ENCODE results near the gene RASA2.

RASA2 gene

GRCh38 chr3:141457624-141458236, 29.1 kb upstream of the RASA2 start:
- WGBS, 2 experiments (ENCODE audit: insufficient coverage in 2 of 2): 90 to 100% methylated on average over 1 to 2 of the region's 3 CpGs

GRCh38 chr3:141459008-141459407, 27.8 kb upstream of the RASA2 start:
- 93 to 96% methylated on average over 5 to 6 of the region's 7 CpGs for WGBS, 2 experiments (ENCODE audit: insufficient coverage in 2 of 2)
- Histone ChIP-seq H3K27ac (ENCODE audit: low read depth, low read length, severe bottlenecking) (no peak overlapping the region), H3K4me3 (ENCODE audit: extremely low read depth, insufficient read depth, low read length, poor library complexity, severe bottlenecking) (no peak overlapping the region), H3K4me1 (ENCODE audit: control insufficient read depth, insufficient read depth, low read length, poor library complexity, severe bottlenecking) (peaks cover 9% of the 10 kb centered on the region), H3K9me3 (ENCODE audit: control insufficient read depth, low read length) (peaks cover 7% of the 10 kb centered on the region), H3K36me3 (ENCODE audit: control insufficient read depth, insufficient read depth, low read length) (no peaks in the 10 kb centered on the region)

More at GRCh38 chr3:141457624-141458236, 29.1 kb upstream of the RASA2 start:
- no peaks in the 10 kb centered on the region for H3K36me3 ChIP-seq (ENCODE audit: control insufficient read depth, insufficient read depth, low read length)
- peaks cover 9% of the 10 kb centered on the region for H3K4me1 ChIP-seq (ENCODE audit: control insufficient read depth, insufficient read depth, low read length, poor library complexity, severe bottlenecking)
- no peak overlapping the region for H3K27ac ChIP-seq (ENCODE audit: low read depth, low read length, severe bottlenecking)
- no peaks in the 10 kb centered on the region for H3K9me3 ChIP-seq (ENCODE audit: control insufficient read depth, low read length)
- H3K4me3 ChIP-seq (ENCODE audit: extremely low read depth, insufficient read depth, low read length, poor library complexity, severe bottlenecking): no peak overlapping the region

DNA sequence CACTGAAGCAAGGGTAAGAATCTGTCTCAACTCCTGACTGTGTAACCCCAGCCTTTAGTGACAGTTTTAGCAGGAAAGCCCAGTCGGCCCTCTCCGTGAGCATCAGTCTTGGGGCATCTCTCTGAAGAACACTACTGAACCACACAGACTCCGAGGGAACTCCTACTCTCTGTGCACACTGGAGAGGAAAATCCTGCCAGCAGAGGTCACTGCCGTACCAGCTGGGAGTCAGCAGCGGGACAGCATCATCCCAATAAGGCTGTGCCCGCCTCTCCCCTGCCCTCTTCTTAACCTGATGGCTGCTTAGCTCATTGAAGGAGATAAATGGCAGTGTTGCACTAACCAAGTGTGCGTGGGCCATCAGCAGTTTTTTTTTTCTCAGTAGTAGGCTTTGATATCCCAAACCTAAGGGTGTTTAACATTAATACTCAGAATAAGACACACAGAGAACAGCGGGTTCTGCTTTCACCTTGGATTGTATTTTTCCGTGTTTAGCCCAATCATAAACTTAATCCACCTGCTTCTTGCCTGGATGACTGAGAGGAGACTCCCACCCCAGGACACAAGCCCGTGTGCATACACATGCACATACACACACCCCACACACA, 26.6 kb upstream of the RASA2 start:
- Histone ChIP-seq H3K4me3 (ENCODE audit: extremely low read depth, insufficient read depth, low read length, poor library complexity, severe bottlenecking) (no peak overlapping the region), H3K27ac (ENCODE audit: low read depth, low read length, severe bottlenecking) (no peak overlapping the region), H3K36me3 (ENCODE audit: control insufficient read depth, insufficient read depth, low read length) (no peaks in the 10 kb centered on the region), H3K4me1 (ENCODE audit: control insufficient read depth, insufficient read depth, low read length, poor library complexity, severe bottlenecking) (peaks cover 9% of the 10 kb centered on the region), H3K9me3 (ENCODE audit: control insufficient read depth, low read length) (peaks cover 11% of the 10 kb centered on the region)
- 23 to 36% methylated on average over 5 to 8 of the region's 10 CpGs for WGBS, 2 experiments (ENCODE audit: insufficient coverage in 2 of 2)

DNA sequence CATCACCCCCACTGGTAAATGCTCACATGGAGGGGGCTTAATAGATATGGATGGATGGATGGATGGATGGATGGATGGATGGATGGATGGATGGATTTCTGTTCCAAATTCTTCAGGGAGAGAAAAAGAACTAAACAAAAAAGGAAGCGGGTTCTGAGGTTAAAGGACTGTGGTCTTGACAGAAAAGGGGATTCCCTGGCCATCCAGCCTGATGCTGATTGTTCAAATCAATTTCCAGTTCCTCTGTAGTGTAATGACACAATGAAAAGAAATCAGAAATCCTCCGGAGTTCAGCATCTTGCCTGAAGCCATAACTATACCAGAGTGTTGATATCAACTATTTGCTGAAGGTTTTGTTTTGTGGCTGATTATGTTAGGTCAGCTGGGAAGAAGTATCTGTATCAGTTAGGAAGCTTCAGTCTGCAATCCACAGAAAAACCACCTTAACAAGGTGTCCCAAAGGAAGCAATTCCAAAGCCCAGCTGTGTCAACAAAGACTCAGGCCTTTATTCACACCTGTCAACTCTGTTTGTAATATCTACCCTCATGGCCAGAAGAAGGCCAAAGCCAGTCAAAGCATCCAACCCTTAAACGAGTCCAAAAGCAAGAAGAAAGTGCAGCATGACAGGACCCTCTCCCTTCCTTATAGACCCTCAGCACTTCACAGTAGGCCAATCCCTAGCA, 24.5 kb upstream of the RASA2 start:
- 80 to 94% methylated on average over 1 to 3 of the region's 3 CpGs for WGBS, 2 experiments (ENCODE audit: insufficient coverage in 2 of 2)
- no peaks in the 10 kb centered on the region for H3K36me3 ChIP-seq (ENCODE audit: control insufficient read depth, insufficient read depth, low read length)
- no peak overlapping the region for H3K27ac ChIP-seq (ENCODE audit: low read depth, low read length, severe bottlenecking)
- no peak overlapping the region for H3K4me3 ChIP-seq (ENCODE audit: extremely low read depth, insufficient read depth, low read length, poor library complexity, severe bottlenecking)
- H3K4me1 ChIP-seq (ENCODE audit: control insufficient read depth, insufficient read depth, low read length, poor library complexity, severe bottlenecking): no peaks in the 10 kb centered on the region
- peaks cover 11% of the 10 kb centered on the region for H3K9me3 ChIP-seq (ENCODE audit: control insufficient read depth, low read length)

DNA sequence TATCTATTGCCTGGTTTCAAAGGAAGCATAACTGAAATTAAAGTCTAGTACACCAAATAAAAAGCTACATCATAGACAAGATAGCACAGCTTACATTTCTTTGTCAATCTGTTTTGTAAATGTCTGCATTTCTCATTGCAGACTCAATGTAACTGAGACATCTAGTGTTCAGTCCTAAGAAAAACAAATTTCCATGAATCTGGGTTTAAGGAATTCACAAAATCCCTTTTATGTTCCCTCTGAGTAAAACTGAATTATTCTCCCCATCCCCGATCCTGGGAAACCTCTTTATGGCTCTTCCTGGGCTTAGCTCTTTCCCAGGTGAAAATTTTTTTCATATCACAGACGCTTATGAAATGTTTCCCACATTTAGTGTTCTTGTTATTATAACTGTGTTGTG, 21.6 kb upstream of the RASA2 start:
- Histone ChIP-seq H3K4me1 (ENCODE audit: control insufficient read depth, insufficient read depth, low read length, poor library complexity, severe bottlenecking) (no peaks in the 10 kb centered on the region), H3K36me3 (ENCODE audit: control insufficient read depth, insufficient read depth, low read length) (no peaks in the 10 kb centered on the region), H3K4me3 (ENCODE audit: extremely low read depth, insufficient read depth, low read length, poor library complexity, severe bottlenecking) (no peak overlapping the region), H3K9me3 (ENCODE audit: control insufficient read depth, low read length) (peaks cover 11% of the 10 kb centered on the region), H3K27ac (ENCODE audit: low read depth, low read length, severe bottlenecking) (no peak overlapping the region)
- 100% methylated on average over 1 of the region's 2 CpGs; no CpG with 5 or more reads in 1 of the 2 experiments for WGBS, 2 experiments (ENCODE audit: insufficient coverage in 2 of 2)

DNA sequence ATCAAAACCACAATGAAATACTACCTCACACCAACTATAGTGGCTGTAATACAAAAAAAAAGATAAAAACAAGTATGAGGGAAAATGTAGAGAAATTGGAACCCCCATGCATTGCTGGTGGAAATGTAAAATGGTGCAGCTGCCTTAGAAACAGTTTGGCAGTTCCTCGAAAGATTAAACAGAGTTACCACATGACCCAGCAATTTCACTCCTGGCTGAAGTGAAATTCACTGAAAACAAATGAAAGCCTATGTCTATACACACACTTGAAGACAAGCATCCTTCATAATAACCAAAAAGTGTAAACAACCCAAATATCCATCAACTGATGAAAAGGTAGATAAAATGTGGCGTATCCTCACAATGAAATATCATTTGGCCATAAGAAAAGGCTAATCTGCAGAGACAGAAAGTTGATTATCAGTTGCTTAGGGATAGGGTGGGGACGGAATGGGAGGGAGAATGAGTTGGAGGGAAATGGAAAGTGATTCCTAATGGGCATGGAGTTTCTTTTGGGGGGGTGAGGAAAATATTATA, 20.1 kb upstream of the RASA2 start:
- Histone ChIP-seq H3K4me3 (ENCODE audit: extremely low read depth, insufficient read depth, low read length, poor library complexity, severe bottlenecking) (no peak overlapping the region), H3K9me3 (ENCODE audit: control insufficient read depth, low read length) (peaks cover 14% of the 10 kb centered on the region), H3K36me3 (ENCODE audit: control insufficient read depth, insufficient read depth, low read length) (no peaks in the 10 kb centered on the region), H3K27ac (ENCODE audit: low read depth, low read length, severe bottlenecking) (no peak overlapping the region), H3K4me1 (ENCODE audit: control insufficient read depth, insufficient read depth, low read length, poor library complexity, severe bottlenecking) (no peaks in the 10 kb centered on the region)
- 85 to 92% methylated on average over 2 to 3 of the region's 3 CpGs for WGBS, 2 experiments (ENCODE audit: insufficient coverage in 2 of 2)

GRCh38 chr3:141469720-141470119, 17.1 kb upstream of the RASA2 start:
- Histone ChIP-seq H3K36me3 (ENCODE audit: control insufficient read depth, insufficient read depth, low read length) (no peaks in the 10 kb centered on the region), H3K9me3 (ENCODE audit: control insufficient read depth, low read length) (peaks cover 10% of the 10 kb centered on the region), H3K4me1 (ENCODE audit: control insufficient read depth, insufficient read depth, low read length, poor library complexity, severe bottlenecking) (no peaks in the 10 kb centered on the region), H3K4me3 (ENCODE audit: extremely low read depth, insufficient read depth, low read length, poor library complexity, severe bottlenecking) (no peak overlapping the region), H3K27ac (ENCODE audit: low read depth, low read length, severe bottlenecking) (no peak overlapping the region)

GRCh38 chr3:141471160-141471559, 15.7 kb upstream of the RASA2 start:
- Histone ChIP-seq H3K4me3 (ENCODE audit: extremely low read depth, insufficient read depth, low read length, poor library complexity, severe bottlenecking) (no peak overlapping the region), H3K27ac (ENCODE audit: low read depth, low read length, severe bottlenecking) (no peak overlapping the region), H3K36me3 (ENCODE audit: control insufficient read depth, insufficient read depth, low read length) (no peaks in the 10 kb centered on the region), H3K9me3 (ENCODE audit: control insufficient read depth, low read length) (peaks cover 10% of the 10 kb centered on the region), H3K4me1 (ENCODE audit: control insufficient read depth, insufficient read depth, low read length, poor library complexity, severe bottlenecking) (no peaks in the 10 kb centered on the region)
- 85 to 92% methylated on average over 4 to 5 of the region's 5 CpGs for WGBS, 2 experiments (ENCODE audit: insufficient coverage in 2 of 2)

DNA sequence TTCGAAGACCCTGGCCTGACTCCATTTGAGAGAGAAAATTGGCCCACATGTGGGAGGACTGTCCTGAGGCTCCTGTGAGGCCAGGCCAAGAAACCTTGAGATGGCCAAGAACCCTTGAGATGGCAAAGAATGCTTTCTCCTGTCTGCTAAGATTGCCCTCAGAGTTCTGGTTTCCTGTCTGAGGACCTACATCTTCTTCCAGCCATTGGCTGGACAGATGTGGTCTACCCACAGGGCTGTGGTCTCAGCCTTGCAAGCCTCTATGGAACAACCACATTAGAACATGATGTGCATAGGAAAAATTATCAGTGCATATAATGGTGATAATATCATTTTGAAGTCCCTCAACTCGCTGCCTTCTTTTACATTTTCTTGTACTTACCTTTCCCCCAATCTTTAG, 10.8 kb upstream of the RASA2 start:
- WGBS, 2 experiments (ENCODE audit: insufficient coverage in 2 of 2): 100% methylated on average over 1 of the region's 2 CpGs
- Histone ChIP-seq H3K9me3 (ENCODE audit: control insufficient read depth, low read length) (peaks cover 10% of the 10 kb centered on the region), H3K27ac (ENCODE audit: low read depth, low read length, severe bottlenecking) (no peak overlapping the region), H3K36me3 (ENCODE audit: control insufficient read depth, insufficient read depth, low read length) (no peaks in the 10 kb centered on the region), H3K4me3 (ENCODE audit: extremely low read depth, insufficient read depth, low read length, poor library complexity, severe bottlenecking) (no peak overlapping the region), H3K4me1 (ENCODE audit: control insufficient read depth, insufficient read depth, low read length, poor library complexity, severe bottlenecking) (peaks cover 3% of the 10 kb centered on the region)

DNA sequence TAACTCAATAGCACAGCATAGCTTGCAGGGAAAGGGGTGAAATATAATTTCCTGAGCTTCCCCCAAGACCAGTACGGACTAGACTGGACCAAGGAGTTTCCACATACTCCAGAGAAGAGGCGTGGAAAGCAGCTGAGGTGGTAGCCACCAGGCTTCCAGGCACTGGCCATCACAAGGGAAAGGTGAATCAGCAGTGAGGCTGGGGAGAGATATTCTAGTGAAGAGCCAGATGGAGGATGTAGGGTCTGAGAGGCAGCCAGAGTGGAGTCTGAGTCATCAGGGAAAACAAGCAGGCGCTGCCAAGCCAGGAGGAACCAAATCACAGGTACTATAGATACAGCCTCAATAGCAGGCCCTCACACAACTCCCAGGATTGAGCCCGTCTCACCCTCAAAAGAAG, 9.6 kb upstream of the RASA2 start:
- H3K36me3 ChIP-seq (ENCODE audit: control insufficient read depth, insufficient read depth, low read length): no peaks in the 10 kb centered on the region
- WGBS, 2 experiments (ENCODE audit: insufficient coverage in 2 of 2): 86 to 90% methylated on average over 3 of the region's 4 CpGs
- no peak overlapping the region for H3K27ac ChIP-seq (ENCODE audit: low read depth, low read length, severe bottlenecking)
- H3K9me3 ChIP-seq (ENCODE audit: control insufficient read depth, low read length): peaks cover 1% of the 10 kb centered on the region
- peaks cover 11% of the 10 kb centered on the region for H3K4me1 ChIP-seq (ENCODE audit: control insufficient read depth, insufficient read depth, low read length, poor library complexity, severe bottlenecking)
- H3K4me3 ChIP-seq (ENCODE audit: extremely low read depth, insufficient read depth, low read length, poor library complexity, severe bottlenecking): no peak overlapping the region

DNA sequence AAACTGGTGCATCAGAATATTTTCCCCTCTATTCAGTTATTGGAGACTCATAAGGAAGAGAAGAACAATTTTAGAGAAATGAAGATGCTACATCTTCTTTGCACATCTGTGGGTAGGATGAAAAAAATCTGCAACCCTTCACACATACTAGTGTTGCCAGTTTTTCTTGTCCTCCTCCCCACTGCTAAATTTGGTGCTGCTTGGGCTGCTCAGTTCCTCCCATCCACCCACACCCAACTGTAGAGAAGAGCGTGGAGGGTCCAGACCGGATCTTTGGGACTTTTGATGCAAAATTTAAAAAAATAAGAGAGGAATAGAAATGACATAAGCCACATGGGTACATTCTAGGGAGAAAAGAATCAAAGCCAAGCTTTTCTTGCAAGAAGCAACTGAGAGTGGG, 8.7 kb upstream of the RASA2 start:
- no peak overlapping the region for H3K27ac ChIP-seq (ENCODE audit: low read depth, low read length, severe bottlenecking)
- H3K36me3 ChIP-seq (ENCODE audit: control insufficient read depth, insufficient read depth, low read length): no peaks in the 10 kb centered on the region
- H3K4me3 ChIP-seq (ENCODE audit: extremely low read depth, insufficient read depth, low read length, poor library complexity, severe bottlenecking): no peak overlapping the region
- H3K9me3 ChIP-seq (ENCODE audit: control insufficient read depth, low read length): no peaks in the 10 kb centered on the region
- 80% methylated on average over 1 of the region's 2 CpGs; no CpG with 5 or more reads in 1 of the 2 experiments for WGBS, 2 experiments (ENCODE audit: insufficient coverage in 2 of 2)
- H3K4me1 ChIP-seq (ENCODE audit: control insufficient read depth, insufficient read depth, low read length, poor library complexity, severe bottlenecking): peaks cover 11% of the 10 kb centered on the region

Data from mesodermal cell (in vitro differentiated cells).